Ureter (tissue), 1 donor: ENCODE measurements around the gene SLC12A7. TPM values are rescaled to one million over a fixed set of nuclear protein-coding genes. Genes with fewer than 3 reads are reported as not detected.
A peak's percentile ranks its signal among the peaks of the same experiment; 100 is the strongest.
"Not testable (repeated sequence)": the region's sequence is repeated elsewhere in the genome, so short reads cannot be mapped to it uniquely, and the experiment has no call there.

ENCODE experiments used
- DNase-seq: peaks from one replicate; pipeline ENCODE4 v3.0.0-alpha.2; 2020; ENCODE audit warnings: low spot score
- total RNA-seq: library from RNA; stranded (reverse); gene quantifications from one replicate; pipeline ENCODE4 v1.2.4, GENCODE V29; 2023
- donor health status: DM: yes; HTN: yes; CAD: no.

Gene SLC12A7
- total RNA-seq, 1 donor from 2014 or later = 77.0 TPM

DNA sequence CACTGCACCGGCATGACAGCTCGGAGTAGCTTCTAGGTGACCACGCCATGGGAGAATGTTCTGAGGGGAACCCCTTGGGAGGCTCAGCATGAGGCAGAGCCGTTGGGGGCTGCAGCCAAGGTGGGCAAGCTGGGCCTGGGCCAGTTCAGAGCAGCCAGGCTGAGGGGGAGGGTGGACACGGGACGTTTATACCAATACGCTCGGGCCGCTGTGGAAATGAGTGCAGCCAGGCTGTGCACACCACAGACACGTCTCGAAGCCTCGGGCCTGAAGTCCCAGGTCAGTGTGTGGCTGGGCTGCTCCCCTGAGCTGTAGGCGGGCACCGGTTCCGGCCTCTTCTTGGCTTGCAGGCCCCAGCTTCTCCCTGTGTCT, 28.9 kb upstream of the SLC12A7 start:
- DNase-seq = no peak

DNA sequence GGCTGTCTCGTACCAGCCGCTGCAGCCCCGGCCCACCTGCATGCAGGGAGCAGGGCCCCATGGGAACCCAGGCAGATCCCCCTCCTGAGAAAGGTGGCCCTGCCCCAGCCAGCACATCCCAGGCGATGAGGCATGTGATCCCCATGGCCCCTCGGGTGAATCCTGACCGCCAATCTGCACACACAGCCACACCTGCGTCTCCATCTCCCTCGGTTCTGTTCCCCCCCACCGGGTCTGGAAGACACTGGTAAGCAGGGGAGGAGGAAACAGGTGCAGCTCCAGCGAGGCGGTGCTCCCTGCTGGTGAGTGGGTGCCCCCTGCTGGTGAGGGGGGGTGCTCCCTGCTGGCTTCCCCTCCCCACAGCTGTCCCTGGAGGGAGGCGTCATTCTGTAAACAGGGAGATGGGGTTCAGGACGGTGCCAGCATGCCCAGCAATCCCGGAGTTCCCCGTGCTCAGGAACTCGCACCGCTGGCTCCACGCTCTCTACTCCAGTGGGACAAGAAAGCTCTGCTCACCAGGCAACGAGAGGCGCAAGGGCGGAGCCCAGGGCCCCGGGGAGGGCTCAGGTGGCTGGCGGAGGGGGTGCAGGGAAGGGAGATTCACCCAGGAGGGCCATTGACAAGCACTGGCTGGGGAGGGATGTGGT, 28.4 kb upstream of the SLC12A7 start:
- DNase-seq = peak; percentile 85

- no peak for DNase-seq
Observed at GRCh38 chr5:1139331-1140170, 27.7 kb upstream of the SLC12A7 start.

DNA sequence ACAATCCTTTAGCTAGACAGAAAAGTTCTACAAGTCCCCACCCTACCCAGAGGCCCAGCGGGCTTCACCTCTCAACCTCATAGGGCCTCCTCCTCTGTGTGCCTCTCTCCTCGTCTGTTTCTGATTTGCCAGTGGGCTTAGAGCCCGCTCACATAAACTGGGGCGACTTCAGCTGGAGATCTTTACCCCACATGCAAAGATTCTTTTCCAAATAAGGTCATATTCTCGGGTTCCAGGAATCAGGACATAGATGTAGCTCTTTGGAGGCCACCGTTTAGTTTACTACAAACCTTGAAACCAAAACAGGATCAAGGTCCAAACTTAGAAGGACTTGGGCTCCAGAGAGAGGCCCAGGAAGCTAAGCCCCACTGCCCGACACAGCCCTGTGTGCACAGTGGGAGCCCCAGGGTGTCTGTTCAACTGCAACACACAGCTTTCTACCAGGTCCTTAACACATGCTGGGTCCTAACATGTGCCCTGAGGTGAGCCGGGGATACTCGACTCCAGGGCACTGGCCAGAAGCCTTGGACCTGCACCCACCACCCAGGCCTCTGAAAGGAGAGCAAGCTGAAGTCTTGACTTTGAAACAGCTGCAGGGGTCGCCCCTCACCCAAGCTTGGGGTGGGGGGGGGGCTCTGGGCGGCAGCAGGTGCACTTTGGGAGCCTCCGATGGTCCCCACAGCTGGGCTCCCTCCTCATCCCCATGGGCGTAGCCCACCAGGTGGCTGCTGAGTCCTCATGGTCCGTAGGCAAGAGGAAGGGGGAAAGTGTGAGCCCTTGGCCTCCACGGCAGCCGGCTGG, 26.8 kb upstream of the SLC12A7 start:
- DNase-seq = no peak

DNA sequence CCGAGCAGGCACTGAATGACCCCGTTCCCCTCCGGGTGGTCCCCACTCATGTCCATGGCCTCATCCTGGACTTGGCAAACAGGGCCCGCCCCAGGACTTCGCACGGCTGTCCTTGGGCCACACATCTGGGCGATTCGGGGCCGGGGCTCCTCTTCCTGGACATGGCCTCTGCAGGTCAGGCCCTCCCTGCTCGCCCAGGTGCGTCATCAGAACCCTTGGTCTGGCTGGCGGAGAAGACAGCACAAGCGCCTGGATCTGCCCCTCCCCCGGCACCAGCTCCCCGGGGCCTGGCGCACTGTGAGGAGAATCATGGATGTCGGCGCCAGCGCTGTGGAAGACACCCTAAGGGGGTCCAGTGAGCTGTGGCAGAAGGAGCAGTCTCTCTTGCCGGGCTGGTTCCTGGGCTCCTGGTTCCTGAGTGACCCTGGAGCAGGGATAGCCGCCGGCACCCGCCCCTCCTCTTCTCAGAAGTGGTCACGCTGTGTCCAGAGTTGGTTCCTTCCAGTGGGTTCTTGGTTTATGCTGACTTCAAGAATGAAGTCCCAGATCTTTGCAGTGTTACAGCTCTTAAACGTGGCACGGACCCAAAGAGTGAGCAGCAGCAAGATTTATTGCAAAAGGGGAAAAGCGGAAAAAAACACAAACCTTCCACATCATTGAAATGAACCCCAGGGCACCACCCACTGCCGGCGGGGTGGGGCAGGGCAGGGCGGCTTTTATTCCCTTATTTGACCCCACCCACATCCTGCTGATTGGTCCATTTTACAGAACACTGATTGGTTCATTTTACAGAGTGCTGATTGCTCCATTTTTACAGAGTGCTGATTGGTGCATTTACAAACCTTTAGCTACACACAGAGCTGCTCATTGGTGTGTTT, 25.9 kb upstream of the SLC12A7 start:
- DNase-seq = no peak

- no peak for DNase-seq
Observed at GRCh38 chr5:1136814-1137213, 25.0 kb upstream of the SLC12A7 start.

DNA sequence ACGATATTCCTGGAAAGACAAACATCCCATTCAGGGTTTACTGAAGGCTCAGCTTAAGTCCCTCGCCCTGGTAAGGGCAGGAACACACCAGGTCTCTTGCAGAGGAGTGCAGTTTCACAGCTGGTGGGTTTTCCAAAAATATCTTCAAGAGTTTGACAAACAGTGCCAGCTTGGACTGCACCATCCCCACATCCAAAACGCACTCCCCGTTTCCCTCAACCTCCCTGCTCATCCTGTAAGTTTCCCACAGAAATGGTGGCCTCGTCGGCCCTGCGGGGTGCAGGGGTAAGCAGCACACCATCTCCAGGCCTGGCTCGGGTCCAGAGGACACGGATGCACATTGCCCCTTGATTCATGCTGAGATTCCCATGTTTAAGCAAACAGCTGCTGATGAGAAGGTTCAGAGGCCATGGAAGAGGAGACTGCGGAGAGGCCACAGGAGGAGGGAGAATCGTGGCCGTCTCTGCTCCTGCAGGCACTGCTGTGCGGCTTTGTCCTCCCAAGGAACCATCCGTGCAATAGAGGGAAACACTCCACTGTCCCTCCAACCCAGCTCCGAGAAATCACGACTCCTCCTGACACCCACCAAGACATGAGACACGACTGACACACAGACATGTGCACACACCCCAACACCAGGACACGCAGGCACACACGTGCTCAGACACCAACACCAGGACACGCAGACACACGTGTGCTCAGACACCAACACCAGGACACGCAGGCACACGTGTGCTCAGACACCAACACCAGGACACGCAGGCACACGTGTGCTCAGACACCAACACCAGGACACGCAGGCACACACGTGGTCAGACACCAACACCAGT, 24.0 kb upstream of the SLC12A7 start:
- no peak for DNase-seq

DNA sequence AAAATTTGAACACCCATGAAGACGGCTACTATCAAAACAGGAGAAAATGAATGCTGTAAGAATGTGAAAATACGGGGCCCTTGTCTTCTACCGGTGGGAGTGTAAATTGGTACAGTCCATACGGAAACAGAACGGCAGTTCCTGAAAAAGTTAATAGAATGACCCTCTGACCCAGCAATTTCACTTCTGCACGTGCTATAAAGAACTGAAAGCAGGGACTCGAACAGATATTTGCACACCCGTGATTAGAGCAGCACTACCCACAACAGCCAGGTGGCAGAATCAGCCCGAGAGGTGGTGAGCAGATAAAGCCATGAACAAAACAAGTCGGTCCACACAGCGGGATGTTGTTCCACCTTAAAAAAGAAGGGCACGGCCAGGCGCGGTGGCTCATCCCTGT, 22.6 kb upstream of the SLC12A7 start:
- DNase-seq = no peak

DNA sequence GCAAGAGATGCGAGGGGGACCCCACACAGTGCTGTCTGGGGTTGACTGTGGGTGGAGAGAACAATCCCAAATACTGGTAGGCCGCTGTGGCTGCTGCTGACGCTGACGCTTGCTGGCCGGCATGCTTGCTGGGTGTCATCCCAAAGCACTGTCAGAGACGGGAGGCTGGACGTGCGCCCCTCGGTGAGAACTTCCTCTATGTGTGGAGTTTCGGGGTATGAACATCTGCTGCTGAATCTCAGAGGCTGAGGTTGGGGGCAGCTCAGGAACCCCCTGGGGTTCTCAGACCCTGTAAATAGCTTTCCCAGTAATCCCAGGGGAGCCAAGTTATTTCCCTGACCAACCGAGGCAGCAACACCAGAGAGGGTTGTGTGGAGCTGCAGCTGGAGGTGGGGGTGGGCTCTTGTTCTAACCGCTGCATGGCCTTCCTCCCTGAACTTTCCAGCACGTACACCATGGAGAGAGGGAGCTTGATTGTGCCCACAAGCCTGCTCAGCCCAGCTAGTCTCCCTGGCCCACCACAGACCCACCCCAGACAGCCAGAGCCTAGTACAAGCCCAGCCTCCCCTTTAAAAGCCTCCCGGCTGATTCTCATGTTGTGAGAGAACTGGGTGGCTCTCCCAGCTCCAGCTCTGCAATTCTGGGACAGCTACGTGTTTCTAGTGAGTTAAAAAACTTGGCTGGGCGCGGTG, 21.8 kb upstream of the SLC12A7 start:
- no peak for DNase-seq

GRCh38 chr5:1133108-1133507, 21.2 kb upstream of the SLC12A7 start:
- no peak for DNase-seq

DNA sequence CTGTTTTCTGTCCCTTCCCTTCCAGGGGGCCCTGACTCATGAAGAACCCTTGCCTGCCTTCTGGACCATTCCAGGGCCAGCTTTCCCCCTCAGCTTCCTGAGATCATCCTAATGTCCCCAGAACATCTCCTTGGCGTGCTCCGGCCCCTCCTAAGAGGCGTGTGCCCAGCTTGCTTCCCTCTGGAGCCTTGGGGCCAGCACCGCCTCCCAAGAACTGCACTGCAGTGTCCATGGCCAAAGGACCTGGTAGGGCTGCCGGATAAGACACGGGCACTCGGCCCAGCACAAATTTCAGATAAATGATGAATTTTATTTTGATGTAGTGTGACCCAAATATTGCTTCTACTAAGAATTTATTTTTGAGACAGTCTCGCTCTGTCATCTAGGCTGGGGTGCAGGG, 20.7 kb upstream of the SLC12A7 start:
- no peak for DNase-seq

GRCh38 chr5:1131726-1132125, 19.9 kb upstream of the SLC12A7 start:
- DNase-seq = no peak

GRCh38 chr5:1131191-1131621, 19.3 kb upstream of the SLC12A7 start:
- DNase-seq = no peak

DNA sequence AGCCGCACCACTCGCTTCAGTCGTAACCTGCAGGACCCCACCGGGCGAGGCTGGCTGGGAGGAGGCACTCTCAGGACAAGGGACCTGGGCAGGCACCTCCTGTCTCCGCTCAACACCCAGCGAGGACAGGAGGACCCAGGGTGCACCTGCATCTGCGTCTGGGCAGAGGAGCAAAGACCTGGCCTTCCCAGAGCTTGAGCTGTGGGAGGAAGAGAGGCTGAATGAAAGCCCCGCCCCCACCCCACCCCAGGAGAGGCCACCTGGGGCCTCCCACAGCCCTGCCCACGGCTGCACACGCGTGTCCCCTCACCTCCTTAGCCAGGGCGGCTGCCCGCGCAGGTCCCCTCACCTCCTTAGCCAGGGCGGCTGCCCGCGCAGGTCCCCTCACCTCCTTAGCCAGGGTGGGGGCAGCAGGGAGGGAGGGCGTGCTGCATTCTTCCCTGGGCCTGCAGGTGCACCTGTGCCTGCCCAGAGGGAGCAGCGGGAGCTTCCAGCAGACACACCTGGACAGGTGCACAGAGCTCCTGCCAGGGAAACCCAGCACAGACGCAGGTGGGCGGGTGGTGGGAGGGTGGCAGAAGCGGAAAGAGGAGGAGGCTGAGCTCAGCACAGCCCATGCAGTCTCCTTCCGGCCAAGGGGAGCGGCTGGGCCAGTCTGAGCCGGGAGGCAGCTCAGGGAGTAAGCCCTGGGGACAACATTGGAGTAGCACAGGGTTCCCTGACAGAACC, 18.5 kb upstream of the SLC12A7 start:
- peak; percentile 86 for DNase-seq

GRCh38 chr5:1129711-1130055, 17.8 kb upstream of the SLC12A7 start:
- DNase-seq = no peak

DNA sequence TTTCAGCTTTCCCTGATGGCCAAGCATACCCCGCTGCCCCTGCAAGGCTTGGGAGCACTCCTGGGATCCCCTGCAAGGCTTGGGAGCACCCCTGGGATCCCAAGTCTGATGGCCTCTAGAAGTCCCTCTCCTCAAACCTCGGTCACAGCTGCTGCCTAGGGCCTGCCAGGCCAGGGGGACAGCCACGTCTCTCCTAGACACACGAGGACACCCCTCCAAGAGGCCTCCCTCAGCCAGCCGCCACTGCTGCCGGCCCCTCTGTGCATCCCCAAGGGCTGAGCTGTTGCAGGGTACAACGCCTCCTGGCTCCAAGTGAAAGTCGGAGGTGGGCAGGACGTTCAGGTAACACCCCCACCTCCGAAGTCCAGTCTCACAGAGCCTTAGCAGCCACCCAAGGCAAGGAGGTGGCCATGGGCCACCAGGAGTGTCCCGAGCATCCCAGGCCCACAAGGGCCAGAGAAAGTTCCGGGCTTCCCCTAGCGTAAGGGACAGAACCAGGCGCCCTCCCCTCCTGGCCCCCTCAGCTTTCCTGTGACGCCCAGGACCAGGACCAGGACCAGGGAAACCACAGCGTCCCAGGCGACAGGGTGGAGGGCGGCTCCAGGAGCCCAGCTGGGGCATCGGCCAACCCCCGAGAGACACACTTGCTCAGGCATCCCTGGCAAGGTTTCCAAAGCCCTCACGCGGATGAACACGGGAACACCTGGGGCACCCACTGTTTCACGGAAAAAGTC, 17.3 kb upstream of the SLC12A7 start:
- DNase-seq = no peak

DNA sequence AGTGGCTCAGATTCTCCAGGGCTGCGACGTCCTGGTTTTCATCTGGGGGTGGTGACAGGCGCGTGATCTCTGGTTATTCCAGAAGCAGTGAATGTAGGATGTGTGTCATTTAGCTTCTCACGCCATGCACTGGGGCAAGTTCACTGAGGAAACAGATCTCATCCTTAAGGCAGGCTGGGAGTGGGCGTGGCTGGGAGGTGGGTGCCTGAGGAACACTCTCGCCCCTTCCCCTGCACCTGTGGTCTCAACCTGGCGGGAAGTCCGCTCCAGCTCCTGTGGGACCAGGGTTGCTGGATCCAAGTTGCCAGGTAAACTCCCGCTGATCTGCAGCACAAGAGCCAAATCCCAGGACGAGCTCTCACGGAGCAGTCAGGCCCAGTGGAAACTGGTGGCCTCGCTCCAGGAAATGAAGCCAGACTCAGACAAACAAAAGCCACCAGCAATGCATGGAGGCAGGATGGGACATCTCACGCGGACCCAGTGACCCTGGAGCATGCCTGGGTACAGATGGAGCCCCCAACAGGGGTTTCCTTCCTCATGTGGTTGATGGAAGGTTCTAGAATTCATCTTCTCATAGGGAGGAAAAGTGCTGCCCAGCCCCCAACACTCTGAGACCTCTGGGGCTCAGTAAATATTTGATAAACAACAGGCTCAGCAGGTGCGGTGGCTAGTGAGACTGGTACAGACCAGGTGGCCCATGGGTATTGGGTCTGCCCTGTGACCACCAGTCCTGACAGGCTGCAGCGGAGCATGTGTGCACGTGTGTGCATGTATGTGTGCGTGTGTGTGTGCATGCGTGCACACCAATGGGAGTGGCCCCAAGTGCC, 16.3 kb upstream of the SLC12A7 start:
- DNase-seq = peak; percentile 71

DNA sequence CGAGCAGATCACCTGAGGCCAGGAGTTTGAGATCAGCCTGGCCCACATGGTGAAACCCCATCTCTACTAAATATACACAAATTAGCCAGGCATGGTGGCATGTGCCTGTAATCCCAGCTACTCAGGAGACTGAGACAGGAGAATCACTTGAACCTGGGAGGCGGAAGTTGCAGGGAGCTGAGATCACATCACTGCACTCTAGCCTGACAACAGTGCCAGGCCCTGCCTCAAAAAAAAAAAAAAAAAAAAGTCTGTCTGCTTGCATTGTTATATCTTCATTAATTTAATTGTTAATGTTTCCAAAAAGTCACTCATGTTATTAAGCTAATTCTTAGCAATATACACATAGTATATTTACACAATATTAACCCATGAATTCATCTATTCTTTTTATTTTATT, 13.8 kb upstream of the SLC12A7 start:
- not testable (repeated sequence) for DNase-seq
